K562 (cell line): ENCODE results near the gene HPX. TPM values are rescaled to one million over a fixed set of nuclear protein-coding genes. Genes with fewer than 3 reads are reported as not detected.

Experiments used
- BDP1 ChIP-seq: IDR thresholded peaks from 3 replicates; pipeline ENCODE4 v1.6.1; 2011; ENCODE audit not compliant: insufficient read length, insufficient read depth
- CC2D1A ChIP-seq: fragments of 450-650 bp; IDR thresholded peaks from 2 replicates; pipeline ENCODE4 v1.6.1; 2017; ENCODE audit warnings: mild to moderate bottlenecking
- DEAF1 ChIP-seq: fragments of 450-650 bp; formaldehyde crosslinking; IDR thresholded peaks from 2 replicates; pipeline ENCODE4 v1.4.0; 2020; ENCODE audit warnings: mild to moderate bottlenecking, moderate library complexity
- ELK1 ChIP-seq: sonication (generic); formaldehyde crosslinking; IDR thresholded peaks from 2 replicates; pipeline ENCODE4 v1.8.1; 2022; ENCODE audit warnings: missing genetic modification reagents
- KLF13 ChIP-seq: fragments of 450-650 bp; IDR thresholded peaks from 2 replicates; pipeline ENCODE4 v1.6.1; 2016; ENCODE audit warnings: missing genetic modification characterization, low read depth, mild to moderate bottlenecking, missing compliant biosample characterization, moderate library complexity, borderline replicate concordance
- RB1 ChIP-seq: fragments of 450-650 bp; IDR thresholded peaks from 2 replicates; pipeline ENCODE4 v1.6.1; 2017; ENCODE audit warnings: low read depth, mild to moderate bottlenecking
- SMC3 ChIP-seq: conservative IDR thresholded peaks from 2 replicates; pipeline ENCODE4 v1.6.1; 2011; ENCODE audit warnings: low read depth, low read length, improper control_type of control experiment; ENCODE audit not compliant: insufficient read depth
- TCFL5 ChIP-seq: fragments of 250-450 bp; sonication (Bioruptor Pico); conservative IDR thresholded peaks from 2 replicates; pipeline ENCODE4 v1.6.1; 2021; ENCODE audit warnings: mild to moderate bottlenecking, moderate library complexity, matching md5 sums
- ZNF408 ChIP-seq: fragments of 250-450 bp; sonication (Bioruptor Pico); IDR thresholded peaks from 2 replicates; pipeline ENCODE4 v1.4.0; 2020; ENCODE audit warnings: low read depth, mild to moderate bottlenecking, moderate library complexity
- polyA plus RNA-seq, 8 experiments: library from polyadenylated mRNA; depleted of rRNA in 4 of 8; stranded (reverse) in 5 of 8; unstranded in 3 of 8; fragments of >200 nt; fragmentation: Nextera tagmentation in 2 of 8; fragmentation: Illumina TruSeq in 1 of 8; extraction: Ambion mirVana in 2 of 8; extraction: Trizol in 1 of 8; gene quantifications; 2 replicates each; pipeline versions ENCODE4 v1.2.1 to v1.2.3, GENCODE V29; 2011 to 2014; ENCODE audit warnings: inconsistent platforms in 1 of 8, missing spikeins in 1 of 8
- total RNA-seq, 7 experiments: library from RNA; depleted of rRNA in 6 of 7; stranded (reverse); fragments of >200 nt in 6 of 7; fragmentation: Illumina TruSeq in 2 of 7; extraction: Trizol in 2 of 7; gene quantifications; 2 replicates each; pipeline versions ENCODE4 v1.2.1 to v1.2.3, GENCODE V29; 2011 to 2021; ENCODE audit warnings: low replicate concordance in 1 of 7

The HPX gene
- total and polyA plus RNA-seq, 9 of the 15 experiments (the other 6 are each of a cell fraction or from before 2014, with no cell fraction given) = 0.12 to 1.2 (median 0.49) TPM; not detected in 1

- peak; percentile 31; the same call in 1 of the 2 replicates for TF ChIP-seq DEAF1
- TF ChIP-seq TCFL5 = no peak
- TF ChIP-seq KLF13 (tag) = no peak
- TF ChIP-seq RB1 = 0 out of 2 replicates have a peak, but pooled peaks have one; percentile 21
- no peak for TF ChIP-seq ZNF408
- TF ChIP-seq CC2D1A = no peak
- TF ChIP-seq BDP1 = no peak
- peak; percentile 72 for TF ChIP-seq SMC3
- no peak for TF ChIP-seq ELK1 (CRISPR knock-in tag)
- TF ChIP-seq, all 486 proteins: peak for 10
These were observed 2.6 kb upstream of the HPX start (continued) for GRCh38 chr11:6443269-6444003.
